HL-60/S4 (cell line): ENCODE data around the gene PDE4B.

ENCODE experiments used
- in situ Hi-C: fragments of 300-500 bp; cut with MboI; formaldehyde crosslinking; loops from 2 replicates; pipeline ENCODE4 v1.14.3; 2022; ENCODE audit warnings: low sequenced_read_pairs

PDE4B gene

GRCh38 chr1:66325594-66326380, 533.1 kb downstream of the PDE4B start:
- in situ Hi-C loops: no loop called here

DNA sequence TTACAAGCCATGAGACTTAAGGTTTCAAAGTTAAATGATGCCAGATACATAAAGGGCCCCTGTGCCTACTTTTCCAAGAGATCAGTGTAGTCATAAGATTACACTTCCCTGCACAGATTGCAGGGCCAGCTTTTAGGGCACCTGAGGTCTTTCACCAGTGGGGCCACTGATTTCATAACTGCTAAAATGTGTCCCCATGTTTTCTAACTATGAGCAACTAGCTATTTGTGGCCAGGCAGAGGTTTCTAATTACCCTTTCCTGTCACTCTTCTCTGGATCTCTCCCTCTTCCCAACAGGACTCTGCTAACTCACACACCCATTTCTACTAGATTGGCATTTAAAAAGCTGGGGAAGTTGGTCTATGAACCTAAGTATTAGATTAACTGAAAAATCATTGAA, 534.2 kb downstream of the PDE4B start:
- in situ Hi-C loops: no loop called here

DNA sequence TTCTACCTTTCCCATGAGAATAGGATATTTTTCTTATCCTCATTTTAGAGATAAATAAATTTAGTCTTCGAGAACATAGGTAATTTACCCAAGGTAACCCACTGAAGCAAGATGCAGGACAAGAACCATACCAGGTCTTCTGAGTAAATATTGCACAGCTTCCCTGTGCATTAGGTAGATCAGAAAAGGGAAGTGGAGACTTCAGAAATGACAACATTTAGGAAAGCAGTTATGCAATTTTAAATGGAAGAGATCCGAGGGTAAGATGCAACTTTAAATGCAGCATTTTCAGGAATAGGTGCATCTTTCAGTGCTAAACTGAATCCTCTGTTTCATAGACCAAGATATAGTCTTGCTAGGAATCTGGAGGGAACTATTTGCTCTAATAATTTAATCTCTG, 534.9 kb downstream of the PDE4B start:
- in situ Hi-C loops: no loop called here

DNA sequence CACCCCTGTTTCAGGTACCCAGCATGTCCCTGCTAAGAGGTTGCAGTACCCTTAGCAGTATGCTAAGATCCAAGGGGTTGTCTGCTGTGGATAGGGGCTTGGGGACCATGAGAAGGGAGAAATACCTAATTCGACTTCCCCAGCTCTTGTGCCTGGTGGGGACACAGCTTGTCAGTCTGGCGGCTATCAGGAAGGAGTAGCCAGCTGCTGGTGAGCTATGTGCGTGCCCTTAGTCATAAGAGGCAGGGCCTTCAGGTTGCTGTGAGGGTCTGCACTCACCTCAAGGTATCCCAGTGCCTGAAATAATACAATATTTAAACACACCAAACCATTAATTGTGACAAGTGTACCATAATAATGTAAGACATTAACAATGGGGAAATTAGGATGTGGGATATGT, 536.2 kb downstream of the PDE4B start:
- in situ Hi-C loops: no loop called here

DNA sequence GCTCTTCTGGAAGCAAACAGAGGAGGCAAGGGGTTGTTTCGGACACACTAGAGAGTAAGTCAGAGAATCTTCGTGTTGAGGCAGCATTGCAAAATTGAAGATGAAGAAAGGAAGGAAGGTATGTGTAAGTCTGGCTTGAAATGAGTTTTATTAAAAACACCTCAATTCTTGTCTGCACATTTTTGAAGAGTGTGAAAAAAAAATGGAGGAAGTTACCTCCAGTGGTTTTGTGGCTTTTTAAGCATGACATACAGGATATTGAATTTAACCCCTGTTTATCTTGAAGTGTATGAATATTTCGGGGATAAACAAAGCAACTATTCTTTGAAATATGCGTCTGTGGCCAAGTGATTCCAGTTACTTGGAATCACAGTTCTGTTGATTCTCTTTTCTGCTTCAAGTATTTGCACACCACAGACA, 538.0 kb downstream of the PDE4B start:
- in situ Hi-C loops: no loop called here

GRCh38 chr1:66331658-66332547, 539.2 kb downstream of the PDE4B start:
- in situ Hi-C loops: no loop called here

GRCh38 chr1:66332548-66332901, 539.8 kb downstream of the PDE4B start:
- in situ Hi-C loops: no loop called here

GRCh38 chr1:66333466-66334199, 540.9 kb downstream of the PDE4B start:
- in situ Hi-C loops: no loop called here

DNA sequence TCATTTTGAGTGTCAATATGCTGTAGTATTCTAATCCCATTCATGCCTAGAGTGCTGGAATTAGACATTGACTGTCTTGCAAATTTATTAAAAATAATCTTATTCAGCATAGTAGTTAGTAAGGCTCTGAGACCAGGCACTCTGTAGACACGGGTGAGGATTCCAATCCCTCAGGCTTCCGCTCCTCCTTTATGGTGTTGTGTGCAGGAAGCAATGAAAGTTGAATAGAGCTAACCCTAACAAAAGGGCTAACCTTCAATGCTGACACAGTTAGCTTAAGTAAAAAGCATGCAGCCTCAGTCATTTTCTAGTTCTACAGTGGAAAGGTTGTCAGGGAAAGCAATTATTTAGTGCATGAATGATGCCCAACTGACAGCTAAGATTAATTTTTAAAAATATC, 541.6 kb downstream of the PDE4B start:
- in situ Hi-C loops: no loop called here

DNA sequence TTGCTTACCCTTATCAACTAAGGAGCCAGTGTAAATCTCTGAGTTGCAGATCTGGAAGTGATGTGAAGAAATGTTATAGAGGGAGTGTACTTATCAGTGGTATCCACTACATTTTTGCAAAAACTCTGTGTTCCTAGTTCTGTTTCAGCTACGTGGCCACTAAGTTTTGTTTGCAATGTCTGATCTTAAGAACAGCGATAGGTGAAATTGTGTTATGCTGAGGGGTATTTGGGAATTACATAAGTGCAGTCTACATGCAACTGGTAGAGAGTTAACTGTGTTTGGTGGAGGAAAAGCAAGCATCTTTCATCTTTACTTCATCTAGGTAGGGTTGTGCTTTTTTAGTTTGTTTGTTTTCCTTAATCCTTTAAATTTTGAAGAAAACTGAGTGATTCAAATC, 542.4 kb downstream of the PDE4B start:
- in situ Hi-C loops: no loop called here

- in situ Hi-C loops: no loop called here
Observed at GRCh38 chr1:66335859-66336640, 543.4 kb downstream of the PDE4B start.

DNA sequence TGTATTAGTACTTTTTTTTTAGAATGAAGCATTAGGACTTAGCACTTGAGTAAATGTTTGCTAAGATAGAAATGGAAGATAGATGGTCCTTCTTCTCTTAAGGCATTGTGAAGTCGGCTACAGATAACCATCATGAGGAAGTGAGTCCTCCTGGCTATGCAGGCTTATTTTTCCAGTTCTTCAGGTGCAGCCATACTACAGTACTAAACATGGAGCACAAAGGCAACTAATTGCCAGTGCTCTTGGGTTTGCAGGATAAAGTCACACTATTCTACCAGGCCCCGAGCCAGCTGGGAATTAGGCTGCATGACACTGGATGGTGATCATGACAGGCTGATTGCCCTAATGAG, 543.9 kb downstream of the PDE4B start:
- in situ Hi-C loops: no loop called here

DNA sequence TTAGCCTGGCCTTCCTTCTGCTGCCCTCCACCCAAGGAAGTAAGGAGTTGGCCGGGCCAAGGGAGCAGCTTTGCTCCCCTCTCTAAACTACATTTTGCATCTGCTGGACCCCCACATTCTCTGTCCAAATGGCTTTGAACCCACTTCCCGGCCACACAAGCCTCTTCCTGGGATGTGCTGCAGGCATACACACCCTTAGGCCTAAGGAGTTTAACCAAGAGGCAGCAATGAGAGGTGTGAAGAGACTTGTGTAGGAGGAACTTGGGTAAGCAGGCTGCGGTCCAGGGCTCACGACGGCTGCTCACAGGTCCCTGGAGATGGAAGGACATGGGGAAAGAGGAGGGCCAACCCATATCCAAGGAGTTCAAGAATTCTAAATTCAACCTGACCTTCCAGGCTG, 544.6 kb downstream of the PDE4B start:
- in situ Hi-C loops: no loop called here

DNA sequence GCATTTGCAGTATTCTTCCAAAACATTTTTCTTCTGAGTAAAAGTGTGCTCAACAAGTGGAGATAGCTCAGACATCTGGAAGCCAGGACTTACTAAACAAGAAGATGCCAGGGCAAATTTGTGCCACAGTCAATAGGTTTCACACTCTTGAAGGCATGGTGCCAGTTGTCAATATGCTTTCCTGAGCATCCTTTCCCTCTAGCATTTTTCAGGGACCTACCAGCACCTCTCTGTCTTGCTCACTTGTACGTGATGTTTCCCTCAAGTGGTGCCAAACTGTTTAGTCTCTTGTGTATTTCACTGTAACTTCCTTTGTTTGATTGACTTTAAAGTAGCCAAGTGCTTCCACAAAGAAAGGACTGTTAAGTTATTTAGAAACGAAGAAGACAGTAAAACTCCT, 547.2 kb downstream of the PDE4B start:
- in situ Hi-C loops: loop anchor here (10.0 kb wide), 1 partner anchor 95 kb away; no protein-coding TSS in a partner anchor

- in situ Hi-C loops: loop anchor here (10.0 kb wide), 1 partner anchor 93 kb away; no protein-coding TSS in a partner anchor
Observed at GRCh38 chr1:66341446-66342089, 548.9 kb downstream of the PDE4B start.

DNA sequence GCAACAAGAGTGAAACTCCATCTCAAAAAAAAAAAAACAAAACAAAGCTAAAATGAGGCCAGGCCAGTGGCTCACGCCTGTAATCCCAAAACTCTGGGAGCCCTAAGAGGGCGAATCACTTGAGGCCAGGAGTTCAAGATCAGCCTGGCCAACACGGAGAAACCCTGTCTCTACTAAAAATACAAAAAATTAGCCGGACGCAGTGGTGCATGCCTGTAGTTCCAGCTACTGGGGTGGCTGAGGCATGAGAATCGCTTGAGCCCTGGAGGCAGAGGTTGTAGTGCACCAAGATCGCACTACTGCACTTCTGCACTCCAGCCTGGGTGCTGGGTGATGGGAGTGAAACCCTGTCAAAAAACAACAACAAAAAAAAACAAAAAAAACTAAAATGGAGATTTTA, 550.0 kb downstream of the PDE4B start:
- in situ Hi-C loops: loop anchor here (10.0 kb wide), 1 partner anchor 92 kb away; no protein-coding TSS in a partner anchor

GRCh38 chr1:66343569-66344325, 551.1 kb downstream of the PDE4B start:
- in situ Hi-C loops: loop anchor here (10.0 kb wide), 1 partner anchor 91 kb away; no protein-coding TSS in a partner anchor

- in situ Hi-C loops: loop anchor here (10.0 kb wide), 1 partner anchor 89 kb away; no protein-coding TSS in a partner anchor
Observed at GRCh38 chr1:66346057-66346795, 553.5 kb downstream of the PDE4B start.
